GM19099 (cell line): ENCODE measurements around the gene SPACA9.

ENCODE experiments used
- POLR2A ChIP-seq: IDR thresholded peaks from 3 replicates; pipeline ENCODE4 v1.6.1; 2011; ENCODE audit warnings: low read depth; ENCODE audit not compliant: insufficient read length; ENCODE audit errors: extremely low read depth

The SPACA9 gene

DNA sequence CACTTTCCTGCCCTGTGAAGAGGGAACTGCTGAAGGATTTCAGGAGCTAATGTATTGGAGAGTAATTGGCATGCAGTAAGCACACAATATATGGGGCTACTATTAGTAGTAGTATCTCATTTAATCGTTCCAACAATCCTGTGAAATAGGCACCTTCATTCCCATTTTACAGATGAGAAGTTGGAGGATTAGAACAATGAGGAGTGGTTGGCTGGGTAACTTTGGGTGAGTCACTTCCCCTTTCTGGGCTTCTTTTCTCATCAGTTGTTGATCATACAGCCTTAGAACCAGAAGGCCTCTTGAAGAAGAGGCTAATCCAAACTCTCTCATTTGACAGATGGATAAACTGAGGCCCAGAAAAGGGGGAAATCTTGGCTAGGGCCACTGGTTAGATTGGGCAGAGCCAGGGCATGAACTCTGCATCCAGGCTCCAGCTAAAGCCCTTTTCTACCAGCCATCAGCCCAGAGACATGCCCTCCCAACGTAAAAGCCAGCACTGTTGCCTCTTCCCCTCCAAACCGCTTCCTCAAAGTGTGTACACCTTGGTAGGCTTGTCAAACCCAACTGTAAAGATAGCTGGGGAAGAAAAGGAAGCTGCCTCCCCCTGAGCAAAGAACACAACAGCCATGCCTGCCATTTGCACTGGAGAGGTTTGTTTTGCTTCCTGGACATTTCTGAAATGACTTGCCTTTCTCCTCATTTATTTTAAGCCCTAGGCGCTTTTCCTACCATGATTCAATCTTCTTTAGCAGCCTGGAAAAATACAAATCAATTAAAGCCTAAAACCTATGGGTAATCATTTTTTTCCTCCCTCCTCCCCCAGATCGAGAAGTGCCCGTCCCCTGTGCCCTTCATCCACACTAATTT, 992 bp downstream of the SPACA9 start:
- no peak for TF ChIP-seq POLR2A

GRCh38 chr9:132880324-132880661, 1.6 kb downstream of the SPACA9 start:
- no peak for TF ChIP-seq POLR2A

DNA sequence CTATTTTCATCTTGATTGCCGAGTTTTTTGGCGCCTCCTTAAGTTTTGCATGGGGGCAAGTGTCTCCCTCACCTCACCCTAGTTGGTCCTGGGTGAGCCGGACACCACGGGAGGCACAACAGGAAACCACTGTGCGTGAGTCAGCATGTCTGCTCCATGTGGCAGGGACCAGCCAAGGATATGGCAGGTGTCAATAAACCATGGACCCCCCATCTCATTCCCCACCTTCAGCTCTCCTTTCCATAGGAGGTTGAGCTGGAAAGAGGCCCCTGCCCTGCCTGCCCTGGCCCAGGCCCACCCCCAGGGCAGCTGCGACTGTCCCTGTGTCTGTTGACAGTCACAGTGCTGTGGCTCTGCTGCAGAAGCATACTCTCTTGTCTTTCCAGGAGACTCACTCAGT, 3.1 kb downstream of the SPACA9 start:
- TF ChIP-seq POLR2A, result no peak

DNA sequence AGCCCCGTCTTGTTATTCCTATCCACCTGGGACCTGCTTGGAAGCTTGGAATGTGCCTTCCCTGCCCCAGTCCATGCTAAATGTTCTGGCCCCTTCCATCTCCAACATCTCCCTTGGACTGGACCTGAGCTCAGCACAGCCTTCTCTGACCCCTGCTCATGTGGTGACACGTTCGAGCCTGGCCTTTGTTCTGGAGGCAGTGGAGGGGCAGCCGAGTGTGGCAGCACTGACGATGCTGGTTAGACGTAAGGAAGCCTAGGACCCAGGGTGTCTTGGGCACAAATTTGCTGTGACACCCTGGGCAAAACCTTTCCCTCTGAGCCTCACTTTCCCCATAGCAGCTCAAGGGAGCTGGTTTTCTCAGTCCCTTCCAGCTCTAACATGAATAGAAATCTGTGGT, 3.9 kb downstream of the SPACA9 start:
- no peak for TF ChIP-seq POLR2A

GRCh38 chr9:132883349-132884294, 4.9 kb downstream of the SPACA9 start:
- no peak for TF ChIP-seq POLR2A

DNA sequence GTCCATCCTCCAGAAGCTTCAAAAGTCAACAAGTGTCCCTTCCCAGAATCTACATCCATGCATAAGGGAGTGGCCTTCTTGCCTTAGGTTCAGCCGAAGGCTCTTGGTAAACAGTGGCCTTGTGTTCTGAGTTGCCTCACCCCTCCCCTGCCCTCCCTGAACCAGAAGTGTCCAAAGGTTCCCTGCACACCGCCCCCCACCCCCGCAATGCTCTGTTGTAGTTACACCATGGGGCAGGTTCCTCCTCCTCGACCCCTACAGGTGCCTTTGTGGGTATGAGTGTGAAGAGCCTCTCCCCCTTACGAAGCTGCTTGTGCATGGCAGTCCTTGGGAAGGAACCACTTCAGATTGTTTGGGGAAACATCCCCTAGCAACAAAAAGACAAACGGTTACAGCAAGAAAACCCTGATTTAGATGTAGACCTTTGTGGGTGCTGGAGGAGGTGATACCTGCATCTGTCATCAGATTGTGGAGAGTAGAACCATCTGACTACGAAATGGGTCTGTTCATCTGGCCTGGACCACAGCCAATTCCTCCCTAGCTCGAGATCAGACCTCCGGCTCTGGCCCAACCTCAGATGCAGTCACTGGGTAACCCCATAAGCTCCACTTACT, 7.1 kb downstream of the SPACA9 start:
- TF ChIP-seq POLR2A, result no peak

DNA sequence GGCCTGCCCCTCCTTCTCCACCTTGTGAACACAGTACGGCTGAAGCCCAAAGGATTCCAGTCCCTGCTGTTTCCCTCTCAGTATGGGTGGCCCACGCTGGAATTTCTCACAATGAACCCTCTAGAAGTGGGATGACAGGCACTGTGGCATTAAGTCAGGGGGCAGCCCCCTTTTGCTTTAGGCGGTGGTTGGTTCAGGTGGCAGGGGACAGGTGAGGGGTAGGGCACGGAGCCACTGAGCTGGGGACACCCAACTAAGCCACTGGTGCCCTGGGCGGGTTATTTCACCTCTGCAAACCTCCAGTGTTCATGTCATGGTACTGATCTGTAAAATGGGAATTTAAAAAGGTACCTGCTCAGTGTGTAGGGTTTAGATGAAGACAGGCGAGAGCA, 7.6 kb downstream of the SPACA9 start:
- TF ChIP-seq POLR2A, result no peak

DNA sequence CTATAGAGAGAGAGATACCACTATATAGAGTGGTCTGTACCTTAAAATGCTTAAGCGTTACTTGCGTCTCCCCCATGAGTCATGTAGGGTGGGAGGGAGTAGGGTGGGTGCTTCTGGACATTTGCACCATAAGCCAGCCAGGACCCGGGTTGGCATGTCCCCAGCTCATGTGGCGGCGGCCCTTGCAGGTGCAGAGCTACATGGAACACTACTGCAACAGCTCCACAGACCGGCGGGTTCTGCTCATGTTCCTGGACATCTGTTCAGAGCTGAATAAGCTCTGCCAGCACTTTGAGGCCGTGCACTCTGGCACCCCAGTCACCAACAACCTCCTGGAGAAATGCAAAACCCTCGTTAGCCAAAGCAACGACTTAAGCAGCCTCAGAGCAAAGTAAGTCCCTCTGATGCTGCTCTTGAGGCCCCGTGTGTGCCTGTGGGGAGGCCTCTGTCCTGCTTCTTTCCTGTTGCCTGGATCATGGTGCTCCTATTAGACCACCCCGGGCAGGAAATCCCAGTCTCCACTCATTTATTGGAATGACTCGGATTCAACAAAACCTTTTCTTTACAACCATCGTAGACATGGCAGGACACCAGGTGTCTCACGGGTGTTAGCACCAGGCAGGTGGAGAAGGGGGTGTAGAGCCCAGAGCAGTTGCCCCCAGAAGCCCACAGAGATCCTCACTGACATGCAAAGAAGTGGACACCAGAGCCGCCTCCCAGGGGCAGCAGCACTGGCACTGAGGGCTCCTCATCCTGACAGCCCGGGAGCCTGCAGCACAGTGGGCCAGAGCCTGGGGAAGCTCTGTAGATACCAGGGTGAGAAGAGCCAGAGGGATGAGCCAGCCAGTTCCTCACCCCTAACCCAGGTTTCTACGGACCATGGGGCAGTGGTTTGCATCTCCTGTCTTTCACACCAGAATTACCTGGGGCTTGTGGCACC, 8.8 kb downstream of the SPACA9 start:
- TF ChIP-seq POLR2A, result no peak

DNA sequence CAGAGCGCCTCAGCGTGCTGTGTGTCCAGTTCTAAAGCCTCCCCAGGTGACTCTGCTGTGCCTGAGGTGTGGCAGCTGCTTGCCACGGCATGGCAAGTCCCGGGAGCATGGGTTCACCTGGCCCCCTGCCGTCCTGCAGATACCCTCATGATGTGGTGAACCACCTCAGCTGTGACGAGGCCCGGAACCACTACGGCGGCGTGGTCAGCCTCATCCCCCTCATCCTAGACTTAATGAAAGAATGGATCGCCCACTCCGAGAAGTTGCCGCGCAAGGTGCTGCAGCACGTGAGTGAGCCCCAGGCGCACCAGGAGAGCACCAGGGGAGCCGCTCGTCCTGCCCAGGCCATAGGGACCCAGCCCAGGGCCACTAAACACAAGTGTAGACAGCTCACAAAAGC, 9.5 kb downstream of the SPACA9 start:
- TF ChIP-seq POLR2A, result no peak

DNA sequence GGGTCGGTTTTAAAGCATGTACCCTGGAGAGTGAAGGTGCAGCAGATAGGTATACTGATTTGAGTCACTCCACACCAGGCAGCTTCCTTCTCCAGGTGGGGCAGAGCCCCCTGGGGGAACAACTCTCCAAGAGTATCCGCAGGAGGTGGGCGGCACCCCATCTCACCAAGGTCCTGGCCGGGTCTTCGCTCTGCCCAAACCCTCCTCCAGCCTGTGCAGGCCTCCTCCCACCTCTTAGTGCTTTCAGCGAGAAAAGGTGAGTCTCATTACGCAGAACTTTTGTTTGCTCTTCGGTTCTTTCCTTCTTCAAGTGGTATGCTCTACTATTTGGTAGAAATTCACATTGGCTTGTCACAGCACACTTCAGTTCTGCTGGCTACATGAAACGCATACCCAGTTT, 13.7 kb downstream of the SPACA9 start:
- TF ChIP-seq POLR2A, result no peak

DNA sequence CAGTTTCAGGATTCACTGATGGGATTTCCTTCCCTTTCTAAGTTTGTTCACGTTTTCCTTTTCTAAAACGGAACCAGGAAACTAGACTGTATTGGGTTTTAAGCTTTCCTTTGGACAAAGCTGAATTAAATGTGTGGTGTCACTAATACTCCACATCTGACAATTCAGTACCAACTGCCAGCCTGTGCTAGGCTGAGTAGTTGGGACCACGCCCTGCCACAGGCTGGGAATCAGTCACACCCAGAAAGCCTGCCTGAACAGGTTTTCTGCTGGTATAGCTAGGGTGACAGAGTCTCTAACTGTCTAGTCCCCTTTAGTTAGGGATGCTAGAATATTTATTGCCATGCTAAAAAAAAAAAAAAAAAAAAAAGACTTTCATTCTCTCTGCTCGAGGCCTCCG, 15.6 kb downstream of the SPACA9 start:
- TF ChIP-seq POLR2A, result no peak

GRCh38 chr9:132894862-132895835, 16.5 kb downstream of the SPACA9 start:
- TF ChIP-seq POLR2A, result no peak

DNA sequence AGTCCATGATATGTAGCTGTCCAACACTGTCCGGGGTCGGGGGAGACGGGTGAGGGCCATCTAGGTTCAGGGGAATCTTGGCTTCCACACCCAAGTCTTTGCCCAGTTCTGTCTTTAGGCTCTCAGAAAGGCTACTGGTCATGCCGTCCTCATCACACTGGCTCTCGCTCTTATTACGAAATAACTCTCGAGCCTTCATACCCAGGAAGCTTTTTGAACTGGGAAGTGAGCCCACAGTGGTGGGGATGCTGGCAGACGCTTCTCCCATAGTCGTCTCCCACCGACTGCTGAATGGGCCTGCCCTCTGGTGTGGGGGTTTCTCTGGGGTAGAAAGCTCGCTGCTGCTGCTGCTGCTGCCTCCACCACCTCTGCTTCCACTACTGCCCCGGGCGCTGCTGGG, 17.6 kb downstream of the SPACA9 start:
- TF ChIP-seq POLR2A, result no peak
